ENCODE measurements around the gene SPON1.
"Not testable (repeated sequence)": the region's sequence is repeated elsewhere in the genome, so short reads cannot be mapped to it uniquely, and the experiment has no call there.

Gene SPON1

DNA sequence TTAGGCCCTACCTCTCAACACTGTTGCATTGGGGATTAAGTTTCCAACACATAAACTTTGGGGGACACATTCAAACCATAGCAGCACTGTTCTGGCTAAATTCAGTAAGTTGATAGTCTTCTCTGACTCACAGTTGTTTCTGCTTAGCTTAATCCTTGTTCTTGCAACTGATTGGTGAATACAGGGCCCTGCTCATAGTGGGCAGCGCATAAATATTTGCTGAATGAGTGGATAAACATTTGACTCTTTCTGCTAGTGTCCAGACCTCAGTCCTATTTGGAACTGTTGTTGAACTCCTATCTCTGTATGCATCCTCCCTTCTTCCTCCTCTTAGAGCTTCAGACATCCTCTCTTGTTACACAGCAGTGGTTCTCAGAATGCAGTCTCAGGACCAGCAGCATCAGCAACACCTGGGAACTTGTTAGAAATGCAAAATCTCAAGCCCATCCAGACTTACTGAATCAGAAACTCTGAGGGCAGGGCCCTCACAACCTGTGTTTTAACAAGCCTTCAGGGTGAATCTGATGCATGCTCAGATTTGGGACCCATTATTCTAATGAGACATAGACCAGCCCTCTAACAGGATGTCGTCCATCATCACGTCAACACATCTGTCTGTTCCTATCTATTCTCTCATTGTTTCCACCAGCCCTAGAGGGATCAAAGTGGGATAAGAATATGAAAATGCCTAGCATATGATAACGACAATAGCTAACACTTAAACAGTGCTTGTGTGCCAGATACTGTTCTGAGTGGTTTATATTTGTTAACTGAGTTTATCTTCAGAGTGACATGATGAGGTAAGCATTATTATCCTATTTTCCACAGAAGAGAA, 22.3 kb downstream of the SPON1 start:
- DNase-seq: no peak

DNA sequence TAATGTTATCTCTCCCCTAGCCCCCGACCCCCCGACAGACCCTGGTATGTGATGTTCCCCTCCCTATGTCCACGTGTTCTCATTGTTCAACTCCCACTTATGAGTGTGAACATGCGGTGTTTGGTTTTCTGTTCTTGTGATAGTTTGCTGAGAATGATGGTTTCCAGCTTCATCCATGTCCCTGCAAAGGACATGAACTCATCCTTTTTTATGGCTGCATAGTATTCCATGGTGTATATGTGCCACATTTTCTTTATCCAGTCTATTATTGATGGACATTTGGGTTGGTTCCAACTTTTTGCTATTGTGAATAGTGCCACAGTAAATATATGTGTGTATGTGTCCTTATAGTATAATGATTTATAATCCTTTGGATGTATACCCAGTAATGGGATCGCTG, 24.2 kb downstream of the SPON1 start:
- not testable (repeated sequence) for DNase-seq

DNA sequence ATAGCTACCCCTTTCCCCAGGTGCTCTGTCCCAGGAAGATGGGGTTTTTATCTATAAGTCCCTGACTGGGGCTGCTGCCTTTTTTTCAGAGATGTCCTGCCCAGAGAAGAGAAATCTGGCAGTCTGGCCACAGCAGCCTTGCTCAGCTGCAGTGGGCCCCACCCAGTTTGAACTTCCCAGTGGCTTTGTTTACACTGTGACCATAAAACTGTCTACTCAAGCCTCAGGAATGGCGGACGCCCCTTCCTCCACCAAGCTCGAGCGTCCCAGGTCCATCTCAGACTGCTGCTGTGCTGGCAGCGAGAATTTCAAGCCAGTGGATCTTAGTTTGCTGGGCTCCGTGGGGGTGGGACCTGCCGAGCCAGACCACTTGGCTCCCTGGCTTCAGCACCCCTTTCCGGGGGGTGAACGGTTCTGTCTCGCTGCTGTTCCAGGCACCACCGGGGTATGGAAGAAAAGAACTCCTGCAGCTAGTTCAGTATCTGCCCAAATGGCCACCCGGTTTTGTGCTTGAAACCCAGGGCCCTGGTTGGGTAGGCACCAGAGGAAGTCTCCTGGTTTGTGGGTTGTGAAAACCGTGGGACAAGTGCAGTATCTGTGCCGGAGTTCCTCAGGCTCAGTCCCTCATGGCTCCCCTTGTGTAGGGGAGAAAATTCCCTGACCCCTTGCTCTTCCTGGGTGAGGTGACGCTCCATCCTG, 29.8 kb downstream of the SPON1 start:
- DNase-seq: not testable (repeated sequence)

DNA sequence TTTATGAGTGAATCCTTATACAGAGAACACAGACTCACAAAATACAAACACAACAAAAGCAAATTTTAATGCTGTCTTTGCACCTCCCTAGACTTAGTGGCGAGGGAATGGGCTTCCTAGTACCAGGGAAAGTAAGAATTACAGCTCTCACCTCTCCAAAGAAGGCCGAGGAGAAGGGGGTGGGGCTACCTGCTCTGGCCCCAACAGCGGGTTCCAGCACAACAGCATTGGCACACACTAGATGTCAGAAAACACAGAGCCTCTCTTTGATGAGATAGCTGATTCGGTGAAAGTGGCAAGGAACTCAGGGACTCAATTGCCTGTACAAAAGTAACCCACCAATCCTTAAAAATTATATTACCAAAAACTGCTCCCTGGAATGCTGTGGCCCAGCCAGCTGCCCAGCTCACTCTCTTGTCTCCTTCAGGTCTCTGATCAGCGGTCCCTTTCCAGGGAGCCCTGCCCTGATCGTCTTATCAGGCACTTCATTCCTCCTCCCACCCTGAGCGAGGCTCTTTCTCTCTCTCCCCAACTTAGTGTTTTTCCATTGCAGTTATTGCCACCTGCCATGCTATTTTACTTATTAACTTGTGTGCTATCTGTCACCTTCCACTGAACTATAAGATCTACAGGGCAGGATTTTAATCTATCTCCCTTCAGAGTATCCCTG, 30.7 kb downstream of the SPON1 start:
- DNase-seq: no peak

DNA sequence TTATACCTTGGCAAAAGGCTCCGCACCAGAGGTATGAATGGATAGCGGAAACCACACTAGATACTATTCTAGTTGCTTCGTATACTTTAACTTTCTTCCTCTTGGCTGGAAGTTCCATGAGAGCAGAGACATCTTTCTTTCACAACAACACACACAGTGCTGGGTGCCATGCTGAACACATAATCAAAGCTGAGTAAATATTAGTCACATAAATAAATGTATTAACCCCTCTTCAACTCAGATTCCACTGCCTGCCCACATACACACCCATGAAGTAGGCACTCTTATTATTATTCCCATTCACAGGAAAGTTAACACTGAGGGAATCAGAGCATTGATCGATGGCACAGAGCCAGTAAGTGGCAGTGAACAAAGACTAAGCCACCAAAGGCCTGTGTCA, 35.4 kb downstream of the SPON1 start:
- no peak for DNase-seq

DNA sequence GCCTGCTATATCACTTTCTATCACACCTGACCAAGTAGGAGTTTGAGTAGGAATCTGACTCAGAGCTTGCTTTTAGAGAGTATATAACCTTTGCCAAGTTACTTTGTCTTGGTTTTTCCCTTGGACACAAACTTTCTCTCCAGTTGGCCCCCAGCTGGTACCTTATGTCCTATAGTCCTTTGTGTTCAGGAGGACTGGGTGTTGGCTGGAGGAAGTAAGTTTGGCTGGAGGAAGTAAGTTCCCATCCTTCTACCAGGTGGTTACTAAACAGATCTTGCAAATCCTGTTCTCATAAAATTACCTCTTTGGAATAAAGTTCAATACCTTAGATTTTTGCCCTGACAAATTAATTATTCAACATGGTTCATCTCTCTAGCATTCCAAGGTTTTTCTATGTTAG, 37.2 kb downstream of the SPON1 start:
- DNase-seq: no peak

DNA sequence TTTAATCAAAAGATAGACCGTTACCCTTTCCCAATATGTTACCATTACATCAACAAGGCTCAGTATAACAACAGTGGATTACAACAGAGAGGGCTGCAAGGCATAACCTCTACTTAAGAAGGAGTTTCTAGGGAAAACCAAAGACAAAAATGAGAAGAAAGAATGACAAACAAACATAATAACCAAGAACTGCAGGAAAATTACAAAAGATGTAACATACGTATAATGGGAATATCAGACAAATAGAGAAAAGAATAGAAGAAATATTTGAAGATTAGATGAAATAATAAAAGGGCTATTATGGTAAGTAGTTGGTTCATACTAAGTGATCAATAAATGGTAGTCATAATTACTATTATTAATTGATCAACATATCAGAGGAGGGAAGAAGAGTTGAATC, 39.1 kb downstream of the SPON1 start:
- no peak for DNase-seq

DNA sequence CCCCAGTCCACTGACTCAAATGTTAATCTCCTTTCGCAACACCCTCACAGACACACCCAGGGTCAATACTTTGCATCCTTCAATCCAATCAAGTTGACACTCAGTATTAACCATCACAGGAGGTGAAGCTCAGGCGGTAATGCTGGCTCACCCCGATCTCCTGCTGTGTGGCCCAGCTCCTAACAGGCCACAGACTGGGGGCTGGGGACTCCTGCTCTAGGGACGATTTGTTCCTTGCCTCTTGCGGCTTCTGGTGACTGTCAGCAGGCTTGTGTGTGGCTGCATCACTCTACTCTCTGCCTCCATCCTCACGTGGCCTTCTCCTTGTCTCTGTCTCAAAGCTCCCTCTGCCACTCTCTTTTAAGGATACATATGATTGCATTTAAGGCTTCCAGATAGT, 45.0 kb downstream of the SPON1 start:
- no peak for DNase-seq

DNA sequence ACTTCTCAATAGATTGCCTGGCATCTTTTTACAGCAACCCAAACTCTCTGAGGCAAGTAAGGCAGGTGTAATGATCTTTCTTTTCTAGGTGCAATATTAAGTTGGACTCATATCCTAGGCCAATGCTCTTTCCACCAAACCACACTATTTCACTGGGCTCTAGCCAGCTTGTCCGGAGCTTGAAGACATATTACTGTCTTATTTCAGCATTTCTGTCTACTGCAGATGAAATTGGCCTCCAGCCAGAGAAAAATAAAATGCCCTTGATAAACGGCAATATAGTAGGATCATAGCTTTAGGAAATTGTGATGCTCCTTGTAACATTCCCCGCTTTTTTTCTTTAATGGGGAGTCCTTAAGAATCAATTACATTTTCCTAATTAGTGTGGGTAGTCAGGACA, 48.1 kb downstream of the SPON1 start:
- no peak for DNase-seq

DNA sequence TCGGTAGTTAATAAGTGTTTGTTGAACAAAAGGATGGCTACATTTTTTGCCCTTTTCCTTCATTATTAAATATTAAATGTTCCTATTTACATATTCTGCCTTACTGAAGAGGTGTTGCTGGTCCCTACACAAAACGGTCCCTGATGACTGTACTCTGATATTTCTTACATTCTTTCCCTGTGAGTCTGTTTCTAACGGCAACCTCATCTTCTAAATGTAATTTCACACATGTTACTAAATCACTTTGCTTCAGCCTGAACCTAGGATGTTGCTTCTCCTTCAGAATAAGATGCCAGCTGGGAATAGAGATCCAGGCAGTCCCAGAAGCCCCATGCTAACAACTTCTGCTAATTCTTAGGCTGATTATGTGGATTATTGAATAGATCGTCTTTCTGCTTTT, 50.3 kb downstream of the SPON1 start:
- DNase-seq: no peak

DNA sequence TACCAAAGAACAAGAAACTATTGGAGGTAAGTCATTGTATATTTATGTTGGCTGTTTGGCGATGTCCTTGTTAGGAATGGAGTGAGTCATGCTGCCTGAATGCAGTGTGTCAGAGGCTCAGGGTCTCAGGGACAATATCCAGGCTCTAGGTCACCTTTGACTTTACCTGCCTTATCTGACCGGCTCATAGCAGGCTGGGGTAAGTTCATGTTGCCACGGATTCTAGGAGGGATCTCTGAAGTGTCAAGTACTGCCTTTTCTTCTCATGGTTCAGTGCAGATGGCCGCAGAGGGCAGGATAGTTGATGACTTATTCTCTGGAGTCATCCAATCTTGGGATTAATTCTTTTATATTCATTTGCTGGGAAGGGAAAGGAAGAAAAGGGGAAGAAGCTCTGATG, 53.2 kb downstream of the SPON1 start:
- no peak for DNase-seq

DNA sequence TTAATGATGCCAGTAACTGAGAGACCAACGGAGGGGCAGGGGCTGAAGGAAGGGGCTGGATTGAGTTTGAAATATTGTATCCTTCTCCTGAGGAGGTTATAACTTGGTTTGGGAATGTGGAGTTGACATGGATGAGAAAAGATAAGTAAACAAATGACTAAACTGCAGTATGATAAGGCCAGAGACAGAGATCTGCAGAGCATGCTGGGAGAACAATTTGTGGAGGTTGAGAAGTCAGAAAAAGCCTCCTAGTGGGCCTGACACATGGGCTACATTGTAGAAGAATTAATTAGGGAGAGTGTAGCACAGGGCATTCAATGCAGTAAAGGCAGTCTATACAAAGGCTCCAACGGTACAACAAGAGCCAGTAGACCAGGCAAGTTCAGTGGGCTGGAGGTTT, 55.9 kb downstream of the SPON1 start:
- no peak for DNase-seq

DNA sequence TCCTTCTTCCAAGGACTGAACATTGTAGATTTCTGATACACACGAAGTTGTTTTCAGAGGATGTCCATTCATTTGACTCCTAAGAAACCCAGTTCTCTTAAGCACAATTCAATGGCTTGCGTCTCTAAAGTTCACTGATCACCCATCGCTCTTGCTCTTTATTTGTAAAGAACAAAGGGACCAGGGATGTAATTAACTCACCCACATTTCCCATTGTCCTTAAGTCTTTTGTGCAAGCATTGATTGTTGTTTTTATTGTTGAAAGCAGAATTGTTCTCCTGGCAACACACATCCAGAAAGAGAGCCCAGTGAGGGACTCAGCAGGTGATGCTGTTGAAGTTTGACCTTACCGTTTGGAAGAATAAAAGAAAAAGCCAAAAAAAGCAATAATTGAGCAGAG, 59.2 kb downstream of the SPON1 start:
- no peak for DNase-seq

DNA sequence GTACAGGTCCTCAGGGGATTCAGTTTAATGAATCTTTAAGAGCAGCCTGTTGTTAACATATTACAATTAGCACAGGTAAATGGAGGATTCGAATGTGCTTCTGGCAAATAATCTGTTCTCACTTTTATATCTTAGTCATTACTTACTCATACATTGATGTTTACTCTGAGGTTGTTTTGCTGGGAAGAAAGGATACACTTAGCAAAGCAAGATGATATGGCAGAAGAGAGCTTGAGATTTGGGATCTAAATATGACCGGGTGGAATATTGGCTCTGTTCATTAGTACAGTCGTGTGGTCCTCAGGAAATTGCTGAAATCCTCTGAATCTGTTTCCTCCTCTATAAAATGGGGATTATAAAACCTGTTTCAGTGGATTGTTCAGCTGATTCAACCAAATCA, 59.7 kb downstream of the SPON1 start:
- DNase-seq: no peak

DNA sequence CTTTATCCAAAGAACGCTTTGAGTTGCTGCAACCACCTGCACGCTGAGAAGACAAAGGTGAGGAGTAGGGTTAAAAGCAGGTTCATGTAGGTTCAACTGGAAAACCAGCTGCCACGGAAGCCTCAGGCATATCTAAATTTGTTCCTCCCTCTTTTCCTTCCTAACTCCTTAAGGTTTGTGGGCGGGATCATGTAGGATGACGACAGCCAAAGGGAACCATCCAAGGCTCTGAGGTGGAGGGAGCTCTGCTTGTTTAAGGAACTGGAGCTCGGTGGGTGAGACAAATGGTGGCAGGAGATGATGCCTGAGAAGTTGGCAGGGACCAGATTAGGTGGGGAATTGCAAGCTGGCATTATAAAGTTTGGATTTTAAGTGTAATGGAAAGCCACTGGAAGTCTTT, 60.3 kb downstream of the SPON1 start:
- DNase-seq: no peak

DNA sequence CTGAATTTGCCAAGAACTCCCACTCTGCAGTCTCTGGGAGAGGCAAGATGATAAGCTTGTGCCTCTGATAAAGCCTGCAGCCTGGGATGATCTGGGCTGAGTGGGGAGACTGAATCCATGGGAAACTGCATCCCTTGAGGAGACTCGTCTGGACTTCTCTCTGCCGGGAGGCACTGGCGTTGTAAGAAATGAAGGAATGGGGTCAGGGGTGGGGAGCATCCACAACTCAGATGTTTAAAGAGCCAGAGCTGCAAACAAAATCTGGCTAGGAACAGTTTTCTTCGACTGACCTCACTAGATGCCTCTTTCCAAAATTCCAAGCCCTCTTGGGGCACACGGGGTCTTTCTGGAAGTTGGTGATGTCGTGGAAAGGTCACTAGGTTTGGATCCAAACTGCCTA, 64.4 kb downstream of the SPON1 start:
- DNase-seq: no peak

DNA sequence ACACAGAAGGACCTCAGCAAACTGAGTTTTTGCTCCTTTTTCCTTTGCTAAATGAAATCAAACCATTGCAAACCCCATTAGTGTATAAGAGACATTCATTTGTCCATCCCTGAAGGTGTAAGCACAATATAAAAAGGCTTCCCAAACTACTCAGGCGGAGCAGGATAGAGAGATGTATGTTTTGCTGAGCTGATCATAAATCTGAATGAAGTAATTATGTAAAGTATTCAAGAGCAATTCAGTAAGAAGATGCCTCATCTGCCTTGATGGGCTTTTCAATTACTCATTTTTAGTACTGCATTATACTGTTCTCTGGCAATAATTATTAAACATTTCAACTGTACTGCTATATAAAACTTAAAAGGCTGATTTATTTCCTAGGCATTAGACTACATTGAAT, 65.0 kb downstream of the SPON1 start:
- no peak for DNase-seq

DNA sequence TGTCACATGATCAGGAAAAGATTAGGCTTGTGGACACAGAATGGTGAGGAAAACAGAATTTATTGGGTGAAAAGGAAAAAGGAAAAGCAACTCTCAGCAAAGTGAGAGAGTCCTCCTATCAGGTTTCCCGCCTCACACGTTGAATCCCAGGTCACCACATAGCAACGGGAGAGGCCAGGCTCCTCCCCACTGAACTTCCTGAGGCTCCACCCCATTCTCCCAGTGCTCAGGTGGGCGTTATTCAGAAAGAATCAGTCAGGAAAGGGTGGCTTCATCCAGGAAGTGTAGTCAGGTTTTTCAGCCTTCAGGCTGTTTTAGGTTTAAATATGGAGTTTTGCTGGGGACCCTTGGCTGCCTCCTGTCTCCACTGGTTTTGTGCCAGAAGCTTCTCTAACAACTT, 66.9 kb downstream of the SPON1 start:
- DNase-seq: no peak

DNA sequence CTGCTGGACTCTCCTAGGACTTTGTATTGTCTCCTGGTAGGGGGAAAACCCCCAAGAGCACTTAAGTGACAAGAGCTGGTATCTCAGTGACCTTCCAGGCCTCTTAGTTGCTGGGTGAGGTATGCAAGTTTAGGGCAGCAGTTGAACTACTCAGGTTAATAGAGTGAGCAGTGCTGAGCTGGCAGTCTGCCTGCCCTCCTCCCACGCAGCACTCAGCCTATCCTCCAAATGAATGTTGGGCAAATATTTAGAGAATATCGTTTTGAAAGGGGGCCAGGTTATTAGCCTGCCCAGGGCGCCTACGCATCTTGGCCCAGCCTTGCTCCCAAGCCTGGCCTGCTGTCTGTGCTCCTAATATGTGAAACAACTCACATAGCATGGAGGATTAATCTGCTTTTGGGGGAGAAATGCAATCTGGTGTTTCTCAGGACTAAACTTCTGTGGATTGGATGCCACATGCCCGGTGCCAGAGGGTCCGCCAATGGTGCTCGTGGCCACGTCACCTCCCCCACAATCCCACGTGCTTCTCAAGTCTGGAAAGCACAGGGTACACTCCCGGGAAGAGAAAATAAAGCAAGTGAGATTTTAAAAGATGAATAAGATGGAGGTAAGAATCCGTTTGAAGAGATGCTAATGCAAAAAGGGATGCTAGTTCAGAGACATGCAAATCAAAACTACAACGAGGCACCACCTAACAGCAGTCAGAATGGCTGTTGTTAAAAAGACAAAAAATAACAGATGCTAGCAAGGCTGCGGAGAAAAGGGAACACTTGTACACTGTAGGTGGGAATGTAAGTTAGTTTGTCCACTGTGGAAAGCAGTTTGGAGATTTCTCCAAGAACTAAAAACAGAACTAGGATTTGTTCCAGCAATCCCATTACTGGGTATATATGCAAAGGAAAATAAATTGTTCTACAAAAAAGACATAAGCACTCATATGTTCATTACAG, 67.7 kb downstream of the SPON1 start:
- no peak for DNase-seq

DNA sequence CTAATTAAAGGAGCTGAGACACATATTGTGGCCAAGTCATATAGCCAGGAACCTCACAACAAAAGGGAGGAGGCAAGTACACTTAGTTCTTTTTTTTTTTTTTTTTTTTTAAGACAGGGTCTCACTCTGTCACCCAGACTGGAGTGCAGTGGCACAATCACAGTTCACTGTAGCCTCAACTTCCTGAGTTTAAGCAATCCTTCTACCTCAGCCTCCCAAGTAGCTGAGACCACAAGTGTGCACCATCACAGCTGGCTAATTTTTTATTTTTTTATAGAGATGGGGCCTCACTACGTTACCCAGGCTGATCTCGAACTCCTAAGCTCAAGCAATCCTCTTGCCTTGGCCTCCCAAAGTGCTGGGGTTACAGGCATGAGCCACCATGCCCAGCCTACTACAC, 73.0 kb downstream of the SPON1 start:
- not testable (repeated sequence) for DNase-seq

DNA sequence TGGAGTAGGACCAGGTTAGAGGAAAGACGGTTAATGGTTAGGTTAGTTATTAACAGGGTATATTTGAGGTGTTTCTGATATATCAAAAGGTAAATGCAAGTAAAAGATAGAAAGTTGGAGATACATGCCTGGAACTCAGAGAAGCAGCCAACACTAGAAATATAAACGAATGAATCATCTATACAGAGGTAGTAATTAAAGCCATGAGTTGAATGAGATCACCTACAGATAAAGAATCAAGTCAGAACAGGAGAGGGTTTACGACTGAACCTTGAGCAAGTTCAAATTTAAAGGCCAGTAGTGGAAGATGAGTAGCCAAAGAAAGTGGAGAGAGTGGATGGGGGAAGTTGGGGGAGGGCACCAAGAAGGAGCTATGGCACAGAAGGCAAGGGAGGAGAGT, 73.9 kb downstream of the SPON1 start:
- no peak for DNase-seq

DNA sequence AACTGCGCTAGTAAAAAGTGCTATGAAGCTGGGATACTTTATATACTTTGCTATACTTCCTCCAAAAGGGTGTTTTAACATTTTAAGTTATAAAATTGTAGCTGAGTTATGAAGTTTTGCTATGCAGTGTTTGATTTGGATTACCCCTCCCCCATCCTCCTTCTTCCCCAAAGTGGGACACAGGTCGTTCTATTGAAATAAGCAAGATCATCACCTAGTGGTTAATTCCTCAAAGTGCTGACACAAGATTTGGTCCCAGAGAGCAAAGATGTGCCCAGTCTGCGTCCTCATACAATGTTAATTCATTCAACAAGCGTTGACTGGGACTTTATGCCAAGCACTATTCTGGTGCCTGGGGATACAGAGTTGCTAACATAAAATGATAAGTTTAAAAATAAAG, 78.5 kb downstream of the SPON1 start:
- DNase-seq: no peak

DNA sequence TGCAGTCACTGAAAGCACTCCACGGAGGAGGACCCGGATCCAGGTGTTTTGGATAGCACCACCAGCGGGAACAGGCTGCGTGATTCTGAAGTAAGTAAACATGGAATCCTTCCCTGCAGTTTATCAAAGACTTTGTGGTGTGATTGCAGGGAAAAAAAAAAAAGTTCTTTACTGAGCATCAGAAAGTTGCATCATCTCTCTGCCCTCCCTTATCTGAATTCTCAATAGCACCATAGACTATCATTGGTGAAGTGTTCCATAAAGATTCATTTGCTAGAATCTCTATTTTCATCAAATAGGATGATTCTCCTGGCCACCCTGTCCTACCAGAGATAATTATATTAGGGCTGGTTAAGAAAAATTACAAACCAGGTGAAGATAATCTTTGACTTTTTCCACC, 79.0 kb downstream of the SPON1 start:
- DNase-seq: no peak

Measured in CD4-positive, alpha-beta T cell treated with Interleukin-15 for 1 hour (primary cell).